GM18951 (cell line): Measurements from ENCODE around the gene TPO.

Experiments
- POLR2A ChIP-seq: IDR thresholded peaks from 4 replicates; pipeline ENCODE4 v1.6.1; 2011; ENCODE audit warnings: mild to moderate bottlenecking; ENCODE audit not compliant: insufficient read length, insufficient read depth; ENCODE audit errors: extremely low read depth
- in situ Hi-C: fragments of 300-500 bp; cut with MboI; formaldehyde crosslinking; loops from one replicate; pipeline ENCODE4 v1.12.0; 2022; ENCODE audit warnings: low sequenced_read_pairs, mixed read lengths, inconsistent platforms; ENCODE audit not compliant: unreplicated experiment

The TPO gene

GRCh38 chr2:1499033-1499795 is 86.0 kb downstream of the TPO start:
- no peak for TF ChIP-seq POLR2A

GRCh38 chr2:1501038-1501851 is 88.0 kb downstream of the TPO start:
- in situ Hi-C loops: no loop called here
- no peak for TF ChIP-seq POLR2A

More at GRCh38 chr2:1499033-1499795, 86.0 kb downstream of the TPO start:
- in situ Hi-C loops: no loop called here

GRCh38 chr2:1501991-1502390 is 88.7 kb downstream of the TPO start:
- TF ChIP-seq POLR2A: no peak
- in situ Hi-C loops: no loop called here

- no peak for TF ChIP-seq POLR2A
- in situ Hi-C loops: no loop called here
Measured at GRCh38 chr2:1502891-1503304, 89.6 kb downstream of the TPO start.

- no peak for TF ChIP-seq POLR2A
- in situ Hi-C loops: no loop called here
Measured at GRCh38 chr2:1503471-1504310, 90.4 kb downstream of the TPO start.

- in situ Hi-C loops: no loop called here
- TF ChIP-seq POLR2A: no peak
Measured at GRCh38 chr2:1504311-1504750, 91.1 kb downstream of the TPO start.

- in situ Hi-C loops: no loop called here
- TF ChIP-seq POLR2A: no peak
Measured at GRCh38 chr2:1505031-1505441, 91.8 kb downstream of the TPO start.

- TF ChIP-seq POLR2A: no peak
- in situ Hi-C loops: no loop called here
Measured at GRCh38 chr2:1509271-1510065, 96.2 kb downstream of the TPO start.

GRCh38 chr2:1510176-1510575 is 96.9 kb downstream of the TPO start:
- in situ Hi-C loops: no loop called here
- no peak for TF ChIP-seq POLR2A

GRCh38 chr2:1511455-1511854 is 98.2 kb downstream of the TPO start:
- in situ Hi-C loops: no loop called here
- no peak for TF ChIP-seq POLR2A

- no peak for TF ChIP-seq POLR2A
- in situ Hi-C loops: no loop called here
Measured at GRCh38 chr2:1512321-1513289, 99.3 kb downstream of the TPO start.
